HG03354 (cell line): Measurements from ENCODE around the gene ARL15.

ENCODE experiments used
- ATAC-seq: cut with Tn5 transposase; IDR thresholded peaks from one replicate; pipeline ENCODE4 v1.9.1; 2021; ENCODE audit warnings: mild to moderate bottlenecking; ENCODE audit not compliant: unreplicated experiment, poor library complexity, severe bottlenecking

ARL15 gene

GRCh38 chr5:53971551-53971950 is 338.8 kb downstream of the ARL15 start:
- ATAC-seq, result no peak

- ATAC-seq, result no peak
Observed at GRCh38 chr5:53971131-53971530, 339.2 kb downstream of the ARL15 start.

DNA sequence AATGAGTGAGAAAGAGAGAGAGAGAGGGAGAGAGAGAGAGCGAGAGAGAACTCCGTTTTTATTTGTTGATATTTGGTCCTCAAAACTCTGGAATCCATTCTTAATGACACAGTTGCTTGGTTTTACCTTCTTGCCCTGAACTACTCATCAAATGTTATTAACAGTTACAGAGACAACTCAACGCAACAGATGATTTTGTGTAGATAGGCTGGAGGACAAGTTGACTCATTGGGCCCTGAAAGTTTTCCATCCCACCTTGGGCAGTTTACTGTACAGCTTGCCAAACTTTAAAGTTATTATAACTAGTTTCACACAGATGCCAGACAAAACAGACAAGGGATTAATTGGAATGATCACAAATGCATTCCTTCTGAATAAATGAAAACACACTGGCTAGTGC is 339.9 kb downstream of the ARL15 start:
- ATAC-seq, result no peak

- ATAC-seq, result no peak
Observed at GRCh38 chr5:53969176-53969730, 341.1 kb downstream of the ARL15 start.

DNA sequence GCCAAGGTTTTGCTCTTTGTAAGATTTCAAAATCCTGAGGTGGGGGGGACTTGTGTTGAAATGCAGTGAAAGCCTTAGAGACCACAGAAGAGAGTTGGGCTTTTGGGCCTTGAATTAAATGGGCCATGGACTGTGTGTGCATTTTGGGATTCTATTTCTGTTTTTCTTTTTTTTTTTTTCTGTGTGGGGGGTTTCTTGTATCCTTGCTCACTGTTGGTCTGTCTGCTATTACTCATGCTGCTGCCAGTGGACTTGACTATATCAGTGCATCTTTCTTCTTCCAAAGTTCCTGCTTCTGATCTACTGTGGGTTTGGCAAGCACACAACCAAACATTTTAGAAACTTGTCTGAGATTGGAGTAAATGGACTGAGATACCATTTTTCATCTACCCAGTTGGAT is 344.9 kb downstream of the ARL15 start:
- ATAC-seq, result no peak

- no peak for ATAC-seq
Observed at GRCh38 chr5:53963958-53964357, 346.4 kb downstream of the ARL15 start.

DNA sequence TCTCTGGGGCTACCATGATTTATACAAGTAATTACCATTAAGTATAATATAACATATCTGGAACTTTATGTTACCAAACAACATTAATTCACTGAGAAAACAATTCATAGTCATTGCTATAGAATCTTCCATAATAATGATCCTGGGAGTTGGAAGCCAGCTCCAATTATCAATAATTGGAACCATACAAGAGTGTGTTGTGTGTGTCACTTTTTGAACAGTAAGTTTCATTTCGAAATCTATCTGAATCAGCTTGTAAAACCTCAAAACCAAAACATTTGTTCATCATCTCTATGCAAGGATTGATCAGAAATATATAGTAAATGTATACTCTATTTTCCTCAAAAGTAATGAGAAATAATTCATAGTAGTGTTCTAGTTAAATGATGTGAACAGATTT is 348.1 kb downstream of the ARL15 start:
- ATAC-seq, result no peak

- no peak for ATAC-seq
Observed at GRCh38 chr5:53956632-53957031, 353.7 kb downstream of the ARL15 start.

DNA sequence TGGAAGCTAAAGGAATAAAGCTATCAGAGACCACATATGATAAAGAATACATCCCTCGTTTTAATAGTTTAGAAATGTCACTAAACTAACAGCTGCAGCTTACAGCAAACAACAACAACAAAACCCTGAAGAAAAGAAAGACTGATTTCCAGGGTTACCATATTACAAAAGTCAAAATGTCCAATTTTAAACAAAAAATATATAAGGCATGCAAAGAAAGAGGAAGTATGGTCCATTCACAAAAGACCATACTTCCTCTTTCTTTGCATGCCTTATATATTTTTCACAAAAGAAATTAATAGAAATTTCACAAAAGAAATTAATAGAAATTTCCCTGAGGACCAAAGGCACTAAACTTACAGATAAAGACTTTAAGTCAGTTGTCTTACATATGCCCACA is 354.2 kb downstream of the ARL15 start:
- no peak for ATAC-seq

- ATAC-seq, result no peak
Observed at GRCh38 chr5:53950621-53951020, 359.8 kb downstream of the ARL15 start.

- ATAC-seq, result no peak
Observed at GRCh38 chr5:53948598-53948997, 361.8 kb downstream of the ARL15 start.

- no peak for ATAC-seq
Observed at GRCh38 chr5:53946405-53947100, 363.8 kb downstream of the ARL15 start.

GRCh38 chr5:53944981-53945380 is 365.4 kb downstream of the ARL15 start:
- ATAC-seq, result no peak

- ATAC-seq, result no peak
Observed at GRCh38 chr5:53943938-53944337, 366.4 kb downstream of the ARL15 start.

DNA sequence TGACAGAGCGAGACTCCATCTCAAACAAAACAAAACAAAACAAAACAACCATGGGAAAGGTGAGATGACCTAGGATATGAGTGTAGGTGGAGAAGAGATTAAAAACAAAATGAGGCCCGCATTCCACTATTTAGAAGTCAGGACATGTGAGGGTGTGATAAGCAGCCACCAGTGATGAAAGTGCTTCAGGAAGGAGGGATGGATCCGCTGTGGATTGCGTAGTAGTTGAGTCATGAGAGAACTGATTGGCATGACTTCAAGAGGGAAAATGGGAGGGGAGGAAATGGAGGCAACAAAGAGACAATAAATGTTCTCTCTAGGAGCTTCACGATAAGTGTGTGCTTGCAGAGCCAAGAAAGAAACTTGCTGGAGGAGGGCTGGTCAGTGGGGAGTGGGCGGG is 367.6 kb downstream of the ARL15 start:
- no peak for ATAC-seq

DNA sequence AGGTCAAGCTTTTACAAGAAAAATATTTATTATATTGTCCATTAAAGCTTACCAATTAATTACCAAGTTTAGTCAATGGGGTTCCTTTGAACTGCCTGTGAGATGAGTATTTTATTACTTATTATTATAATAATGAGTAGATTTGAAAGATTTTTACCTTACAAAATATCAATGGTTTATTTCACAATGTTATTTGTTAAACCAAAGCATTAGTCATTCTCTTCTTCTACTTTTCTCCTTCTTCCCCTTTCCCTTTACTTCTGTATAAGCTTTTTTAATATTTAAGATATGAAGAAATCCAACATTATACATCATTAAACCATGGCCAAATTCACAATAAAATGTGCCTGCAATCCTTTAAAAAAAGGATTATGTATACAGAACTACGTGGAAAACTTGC is 369.5 kb downstream of the ARL15 start:
- no peak for ATAC-seq

DNA sequence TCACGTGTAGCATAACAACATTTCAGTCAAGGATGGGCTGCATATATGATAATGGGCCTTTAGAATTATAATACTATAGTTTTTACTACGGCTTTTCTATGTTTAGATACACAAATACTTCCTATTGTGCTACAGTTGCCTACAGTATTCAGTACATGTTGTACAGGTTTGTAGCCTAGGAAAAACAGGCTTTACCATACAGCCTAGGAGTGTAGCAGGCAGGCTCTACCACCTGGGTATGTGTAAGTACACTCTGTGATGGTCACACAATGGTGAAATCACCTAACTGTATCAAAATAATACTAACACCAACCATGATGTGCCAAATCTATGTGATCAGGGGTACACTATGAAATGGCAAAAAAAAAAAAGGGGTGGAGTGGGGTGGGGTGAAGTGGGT is 372.9 kb downstream of the ARL15 start:
- no peak for ATAC-seq

DNA sequence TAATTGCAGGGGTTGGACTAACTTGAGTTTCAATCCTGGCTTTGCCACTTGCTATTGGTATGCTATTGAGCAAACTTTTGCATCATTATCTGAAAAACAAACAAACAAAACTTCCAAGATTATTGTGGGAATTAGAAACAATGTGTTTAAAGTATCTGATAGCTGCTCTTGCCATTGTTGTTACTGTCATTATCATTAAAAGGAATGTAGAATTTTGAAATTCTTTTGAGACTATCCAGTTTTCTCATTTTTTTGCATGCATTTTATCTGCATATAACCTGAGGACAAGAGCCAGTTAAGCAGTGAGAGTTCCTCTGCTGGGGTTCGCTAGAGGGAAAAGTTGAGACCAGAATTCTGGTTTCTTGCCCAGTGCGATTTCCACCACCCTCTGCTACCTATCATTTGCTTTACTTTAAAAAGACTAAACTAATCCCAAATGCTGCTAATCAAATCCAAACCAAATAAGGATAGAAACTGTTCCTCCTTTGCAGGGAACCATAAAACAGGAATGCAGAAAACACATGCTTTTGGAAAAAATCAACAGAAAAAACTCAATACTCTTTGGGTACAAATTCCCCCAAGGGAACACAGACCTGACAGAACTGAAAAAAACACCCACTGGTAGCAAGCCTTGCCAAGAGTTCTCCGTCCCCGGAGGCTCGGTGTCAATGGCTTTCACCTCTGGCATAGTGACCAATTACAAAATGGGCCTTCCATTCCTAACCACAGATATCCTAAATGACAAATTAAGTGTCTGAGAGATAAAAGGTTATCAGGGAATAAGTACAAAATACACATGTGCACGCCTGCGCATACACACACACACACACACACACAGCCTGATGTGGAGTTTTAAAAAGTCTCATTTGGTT is 373.7 kb downstream of the ARL15 start:
- no peak for ATAC-seq

DNA sequence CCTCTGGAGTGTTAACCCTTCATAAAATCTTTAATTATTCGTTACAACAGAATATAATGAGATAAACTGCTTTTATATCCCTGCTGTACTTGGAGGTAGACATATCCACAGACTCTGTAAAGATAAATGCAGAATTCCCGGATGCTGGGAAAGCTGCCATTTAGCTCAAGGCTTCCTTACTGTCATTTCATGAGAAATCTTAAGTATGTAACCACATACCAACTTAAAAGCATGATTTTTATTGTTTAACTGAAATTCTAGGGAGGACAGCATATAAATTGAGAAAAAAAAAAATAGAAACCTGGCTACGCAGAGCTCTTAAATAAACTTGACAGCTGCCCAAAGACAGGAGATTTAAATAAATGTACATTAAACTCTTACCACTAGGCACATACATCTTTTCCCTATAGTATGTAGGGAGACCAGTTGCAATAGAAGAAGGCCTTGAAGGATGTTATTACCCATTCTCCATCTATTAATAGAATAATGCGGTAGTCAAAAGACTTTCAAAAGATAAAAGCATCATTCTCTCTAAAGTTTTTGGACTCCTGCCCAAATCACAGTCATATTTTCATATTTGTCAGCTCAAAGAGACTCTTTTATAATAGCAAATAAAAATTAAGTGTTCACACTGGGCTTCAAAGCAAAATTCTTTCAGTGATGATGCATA is 376.1 kb downstream of the ARL15 start:
- no peak for ATAC-seq

DNA sequence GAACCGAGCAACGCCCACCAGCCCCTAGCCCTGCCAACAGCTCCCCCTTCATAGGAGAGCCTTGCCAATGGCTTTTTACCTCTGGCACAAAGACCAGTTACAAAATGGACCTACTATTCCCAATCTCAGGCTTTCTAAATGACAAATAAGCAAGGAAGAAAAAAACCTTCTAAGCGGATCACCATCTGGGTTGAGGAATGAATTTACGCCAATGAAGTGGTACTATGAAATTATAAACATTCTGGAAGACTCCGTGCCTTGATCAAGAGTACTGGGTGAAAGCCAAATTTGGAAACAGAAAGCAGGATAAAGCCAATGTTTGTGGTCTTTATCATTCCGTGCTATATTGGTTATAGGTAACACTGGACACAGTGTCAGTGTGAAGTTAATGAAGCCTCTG is 378.0 kb downstream of the ARL15 start:
- no peak for ATAC-seq
